HG03521 (cell line): ENCODE measurements around the gene CASP12.
"Not testable (repeated sequence)": the region's sequence is repeated elsewhere in the genome, so short reads cannot be mapped to it uniquely, and the experiment has no call there.

Experiments used
- ATAC-seq: cut with Tn5 transposase; IDR thresholded peaks from one replicate; pipeline ENCODE4 v1.9.1; 2021; ENCODE audit warnings: mild to moderate bottlenecking, moderate library complexity; ENCODE audit not compliant: unreplicated experiment

CASP12 gene

DNA sequence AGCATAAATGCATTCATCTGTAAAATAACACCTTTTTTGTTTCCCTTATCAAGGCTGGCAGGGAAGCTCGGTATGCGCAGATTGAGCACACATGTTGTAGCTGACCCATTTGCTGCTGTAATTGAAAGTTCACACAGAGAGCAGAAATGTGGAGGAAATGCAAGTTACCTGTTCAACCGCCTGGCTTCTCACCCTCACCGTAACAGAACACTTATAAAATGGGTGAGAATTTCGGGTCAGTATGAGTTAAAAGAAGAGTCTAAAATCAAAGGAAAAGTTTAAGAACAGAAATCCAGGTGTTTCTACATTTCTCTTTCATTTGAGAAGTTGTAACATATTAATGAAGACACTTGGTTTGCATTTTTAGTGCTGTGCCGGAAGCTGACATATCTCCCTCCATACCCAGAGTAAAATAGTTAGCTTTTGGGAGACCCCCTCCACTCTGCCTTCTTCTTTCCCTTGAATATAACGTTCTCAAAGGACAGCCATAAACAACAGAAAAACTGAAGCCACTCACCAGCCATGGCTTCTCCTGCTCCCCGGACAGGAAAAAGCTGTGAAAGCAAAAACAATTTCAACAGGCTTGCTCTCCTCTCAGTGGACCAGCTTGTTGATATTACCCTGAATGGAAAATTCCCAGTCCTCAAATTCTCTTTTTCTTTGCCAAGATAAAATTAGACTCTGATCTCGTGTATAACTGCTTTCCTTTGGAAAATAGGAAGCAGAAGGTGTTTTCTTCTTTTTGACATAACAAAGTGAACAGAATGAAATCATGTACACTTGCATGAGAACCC lies at the start of gene CASP12:
Gene CASP12 (minus strand): TSS at position 570 of the 794 bp plus-strand sequence.
- ATAC-seq: no peak

DNA sequence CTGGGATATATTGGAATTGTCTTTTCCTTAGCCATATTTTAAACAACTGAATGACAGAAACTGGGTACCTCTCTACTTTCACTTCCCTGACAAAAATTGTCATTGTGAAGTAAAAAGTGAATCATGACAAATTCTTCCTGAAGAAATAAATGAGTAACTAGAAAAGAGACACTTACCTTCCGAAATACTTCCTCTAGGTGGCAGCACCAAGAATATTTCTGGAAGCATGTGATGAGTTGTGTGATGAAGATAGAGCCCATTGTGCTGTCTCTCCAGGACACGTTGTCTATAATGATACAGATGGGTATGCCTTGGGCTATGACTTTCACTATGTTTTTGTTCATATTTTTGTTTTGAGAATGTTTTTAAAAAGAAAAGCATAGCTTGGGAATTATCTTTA lies 48.6 kb upstream of the CASP12 start:
- peak; percentile 98 for ATAC-seq

DNA sequence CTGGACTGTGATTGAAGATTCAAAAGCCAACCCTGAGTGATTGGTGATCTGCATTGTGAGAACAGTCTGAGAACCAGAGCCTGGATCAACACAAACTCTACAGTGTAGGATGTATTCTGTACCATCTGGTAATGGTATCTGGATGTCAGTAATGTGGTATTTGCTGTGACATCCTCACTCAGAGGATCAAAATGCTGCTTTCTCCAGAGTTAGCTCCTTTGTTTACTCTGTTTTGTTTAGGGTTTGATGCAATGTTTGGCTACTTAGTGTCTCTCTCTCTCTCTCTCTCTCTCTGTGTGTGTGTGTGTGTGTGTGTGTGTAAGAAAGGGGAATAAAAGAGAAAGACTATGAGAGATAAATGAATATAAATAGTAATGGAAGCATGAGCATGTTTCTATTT lies 45.8 kb upstream of the CASP12 start:
- no peak for ATAC-seq

DNA sequence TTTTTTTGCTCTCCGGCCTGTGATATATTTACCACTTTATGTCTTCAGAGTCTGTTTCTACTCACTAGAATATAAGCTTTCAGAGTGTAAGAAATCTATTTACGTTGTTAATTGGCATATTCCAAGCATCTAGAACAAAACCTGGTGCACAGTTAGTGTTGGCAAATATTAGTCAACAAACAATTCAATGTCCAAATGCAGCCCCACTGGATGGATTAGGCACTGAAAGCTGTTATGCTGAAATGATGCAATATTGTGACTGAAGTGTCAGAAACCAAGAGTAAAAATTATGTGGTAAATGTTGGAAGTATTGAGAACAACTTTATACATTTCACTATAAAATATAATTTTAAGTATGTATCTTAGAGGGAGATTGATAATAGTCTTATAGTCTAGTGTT lies 45.3 kb upstream of the CASP12 start:
- no peak for ATAC-seq

DNA sequence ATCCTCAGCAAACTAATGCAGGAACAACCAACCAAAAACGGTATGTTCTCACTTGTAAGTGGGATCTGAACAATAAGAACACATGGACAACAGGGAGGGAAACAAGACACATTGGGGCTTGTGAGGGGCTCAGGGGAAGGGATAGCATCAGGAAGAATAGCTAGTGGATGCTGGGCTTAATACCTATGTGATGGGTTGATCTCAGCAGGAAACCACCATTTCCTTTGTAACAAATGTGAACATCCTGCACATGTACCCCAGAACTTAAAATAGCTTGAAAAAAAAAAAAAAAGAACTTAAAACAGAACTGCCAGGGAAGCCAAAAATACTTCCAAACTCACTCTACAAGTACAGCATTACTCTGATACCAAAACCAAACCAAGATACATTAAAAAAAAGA lies 36.3 kb upstream of the CASP12 start:
- no peak for ATAC-seq

DNA sequence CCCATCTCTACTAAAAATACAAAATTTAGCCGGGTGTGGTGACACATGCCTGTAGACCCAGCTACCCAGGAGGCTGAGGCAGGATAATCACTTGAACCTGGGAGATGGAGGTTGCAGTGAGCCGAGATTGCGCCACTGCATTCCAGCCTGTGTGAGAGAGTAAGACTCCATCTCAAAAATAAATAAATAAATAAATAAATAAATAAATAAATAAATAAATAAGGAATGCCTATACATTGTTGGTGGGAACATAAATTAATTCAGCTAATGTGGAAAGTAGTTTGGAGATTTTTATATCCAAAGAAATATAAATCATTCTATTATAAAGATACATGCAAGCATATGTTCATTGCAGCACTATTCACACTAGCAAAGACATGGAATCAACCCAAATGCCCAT lies 35.8 kb upstream of the CASP12 start:
- ATAC-seq: not testable (repeated sequence)

DNA sequence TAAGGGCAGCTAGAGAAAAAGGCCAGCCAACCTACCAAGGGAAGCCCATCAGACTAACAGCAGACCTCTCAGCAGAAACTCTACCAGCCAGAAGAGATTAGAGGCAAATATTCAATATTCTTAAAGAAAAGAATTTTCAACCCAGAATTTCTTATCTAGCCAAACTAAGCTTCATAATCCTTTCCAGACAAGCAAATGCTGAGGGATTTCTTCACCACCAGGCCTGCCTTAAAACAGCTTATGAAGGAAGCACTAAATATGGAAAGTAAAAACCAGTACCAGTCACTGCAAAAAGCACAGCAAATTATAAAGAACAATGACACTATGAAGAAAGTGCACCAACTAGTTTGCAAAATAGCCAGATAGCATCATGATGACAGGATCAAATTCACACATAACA lies 30.6 kb upstream of the CASP12 start:
- no peak for ATAC-seq

DNA sequence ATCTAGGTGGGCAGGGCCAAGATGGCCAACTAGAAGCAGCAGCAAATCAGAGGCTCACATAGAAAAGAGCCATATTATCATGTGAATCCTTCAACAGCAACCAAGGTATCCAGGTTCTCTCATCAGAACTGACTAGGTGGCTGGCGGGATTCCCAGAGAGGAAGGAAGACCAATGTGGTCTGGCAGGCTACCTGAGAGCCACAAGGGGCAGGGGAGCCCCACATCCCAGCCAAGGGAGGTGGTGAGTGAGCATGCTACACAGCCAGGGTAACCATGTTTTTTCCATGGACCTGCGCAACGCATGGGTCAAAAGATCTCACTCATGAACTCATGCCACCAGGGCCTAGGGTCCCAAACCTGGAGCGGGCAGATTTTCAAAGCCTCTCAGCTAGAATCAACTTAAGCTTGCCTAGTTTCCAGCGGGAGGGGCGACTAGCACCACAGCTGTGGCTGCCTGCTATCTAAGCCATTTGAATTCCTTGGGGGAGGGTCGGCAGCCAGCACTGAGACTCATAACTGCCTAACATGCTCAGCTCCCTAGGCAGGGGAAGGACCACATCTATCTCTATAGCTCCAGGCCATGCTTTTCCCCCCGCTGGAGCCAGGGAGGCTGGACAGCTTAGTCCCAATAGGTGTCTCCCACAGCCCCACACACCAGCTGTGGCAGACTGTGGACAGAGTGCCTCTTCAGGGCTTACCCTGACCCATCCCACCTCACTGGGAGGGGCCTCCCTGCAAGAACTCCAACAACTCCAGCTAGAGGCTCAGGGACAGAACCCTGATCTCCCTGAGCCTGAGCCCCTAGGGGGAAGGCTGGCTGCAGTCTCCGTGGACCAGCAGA lies 28.7 kb upstream of the CASP12 start:
- ATAC-seq: no peak

DNA sequence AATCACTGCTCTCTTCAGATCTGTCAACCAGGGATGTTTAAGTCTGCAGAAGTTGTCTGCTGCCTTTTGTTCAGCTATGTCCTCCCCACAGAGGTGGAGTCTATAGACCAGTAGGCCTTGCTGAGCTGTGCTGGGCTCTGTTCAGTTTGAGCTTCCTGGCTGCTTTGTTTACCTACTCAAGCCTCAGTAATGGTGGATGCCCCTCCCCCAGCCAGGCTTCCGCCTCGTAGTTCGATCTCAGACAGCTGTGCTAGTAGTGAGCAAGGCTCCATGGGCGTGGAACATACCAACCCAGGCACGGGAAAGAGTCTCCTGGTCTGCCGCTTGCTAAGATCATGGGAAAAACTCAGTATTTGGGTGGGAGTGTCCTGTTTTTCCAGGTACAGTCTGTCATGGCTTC lies 27.6 kb upstream of the CASP12 start:
- ATAC-seq: no peak

DNA sequence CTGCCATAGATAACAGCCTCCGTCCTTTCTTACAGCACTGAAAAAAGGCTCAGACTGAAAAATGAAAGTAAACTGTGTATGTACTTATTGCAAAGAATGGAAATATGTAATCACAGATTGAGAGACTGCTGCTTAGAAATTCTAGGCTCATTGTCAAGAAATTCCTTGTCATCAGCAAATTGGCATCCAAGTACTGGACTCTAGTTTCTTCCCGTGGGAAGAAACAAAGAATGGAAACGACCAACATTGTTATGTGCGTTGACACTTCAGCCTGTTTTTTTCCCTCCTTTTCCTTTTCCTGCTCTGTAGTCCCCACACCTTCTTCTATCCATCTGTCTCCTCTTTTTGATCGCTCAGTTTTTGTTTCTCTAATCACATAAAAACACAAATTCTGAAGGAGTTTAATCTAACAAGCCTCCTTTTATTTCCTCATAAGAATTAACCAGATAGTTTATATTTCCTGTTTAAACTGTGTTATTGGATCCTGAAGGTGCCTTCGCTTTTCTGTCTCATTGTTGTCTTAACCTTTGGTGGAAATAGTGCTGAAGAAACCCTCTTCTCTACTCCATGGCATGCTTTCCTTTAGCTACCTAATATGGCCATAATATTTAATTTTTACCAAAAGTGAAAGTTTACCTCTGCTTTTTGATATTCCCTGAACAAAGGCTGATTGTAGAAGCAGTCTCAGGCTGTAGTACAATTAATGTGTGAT lies 20.0 kb upstream of the CASP12 start:
- ATAC-seq: no peak

DNA sequence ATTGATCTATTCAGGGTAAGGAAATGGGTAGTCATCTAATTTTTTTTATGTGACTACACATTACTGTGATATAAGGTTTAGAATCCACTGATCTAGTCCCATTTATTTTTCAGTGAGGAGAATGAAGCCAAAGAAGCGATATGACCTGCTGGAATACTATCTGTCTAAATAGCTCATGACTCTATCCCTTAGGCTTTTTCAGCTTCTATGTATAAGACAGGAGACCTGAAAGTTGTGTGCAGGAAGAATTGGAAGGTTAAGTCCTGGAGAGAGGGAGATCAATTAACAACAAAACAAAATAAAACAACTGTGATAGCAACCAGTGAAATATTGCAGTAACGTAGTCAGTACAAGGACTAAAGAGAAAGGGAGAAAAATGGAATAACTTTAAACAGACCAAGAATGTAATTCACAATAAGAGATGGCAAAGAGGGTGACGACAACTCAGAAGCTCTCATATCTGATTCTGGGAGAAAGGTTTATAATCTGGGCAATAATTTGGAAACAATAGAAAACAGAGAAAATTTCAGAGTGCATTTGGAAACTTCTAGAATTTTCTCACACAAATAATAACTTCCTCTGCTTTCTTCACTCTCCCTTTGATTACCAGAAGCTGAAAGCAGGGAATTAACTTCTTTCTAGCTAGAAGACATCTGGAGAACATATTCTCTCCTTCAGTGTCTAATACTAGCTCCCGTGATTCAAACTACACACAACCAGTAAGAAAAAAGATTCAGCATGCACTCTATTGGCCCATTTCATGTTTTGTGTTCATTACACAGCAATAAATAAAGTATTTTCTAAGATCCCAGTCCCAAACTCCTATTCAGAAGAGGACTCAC lies 19.2 kb upstream of the CASP12 start:
- no peak for ATAC-seq

DNA sequence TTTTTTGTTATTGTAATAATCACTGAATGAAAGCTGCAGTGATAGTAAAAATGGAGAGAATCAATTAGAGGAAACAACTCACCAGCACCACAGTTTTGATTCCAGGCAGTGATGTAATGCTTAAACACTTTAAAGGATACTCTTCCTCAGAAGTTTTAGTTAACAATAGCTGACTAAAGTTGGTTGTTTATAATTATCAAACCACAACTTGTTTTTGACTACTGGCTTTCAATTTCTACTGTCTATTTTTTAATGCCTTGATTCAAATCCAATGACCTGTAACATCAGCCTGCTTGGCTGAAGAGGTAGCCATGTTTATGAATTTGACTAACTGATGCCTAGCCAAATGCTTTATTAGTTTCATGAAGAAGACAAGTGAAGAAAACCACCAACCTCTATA lies 18.2 kb upstream of the CASP12 start:
- no peak for ATAC-seq

DNA sequence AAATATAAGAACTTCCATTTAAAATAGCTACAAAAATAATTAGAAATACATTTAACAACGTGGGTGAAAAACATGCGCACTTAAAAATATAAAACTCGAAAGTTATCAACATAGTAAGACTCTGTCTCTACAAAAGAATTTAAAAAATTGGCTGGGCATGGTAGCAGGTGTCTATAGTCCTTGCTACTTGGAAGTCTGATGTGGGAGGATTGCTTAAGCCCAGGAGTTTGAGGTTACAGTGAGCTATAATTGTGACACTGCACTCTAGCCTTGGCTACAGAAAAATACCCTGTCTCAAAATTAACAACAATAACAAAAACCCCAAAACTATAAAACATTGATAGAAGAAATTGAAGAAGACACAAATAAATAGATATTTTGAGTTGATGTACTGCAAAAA lies 13.8 kb upstream of the CASP12 start:
- no peak for ATAC-seq

DNA sequence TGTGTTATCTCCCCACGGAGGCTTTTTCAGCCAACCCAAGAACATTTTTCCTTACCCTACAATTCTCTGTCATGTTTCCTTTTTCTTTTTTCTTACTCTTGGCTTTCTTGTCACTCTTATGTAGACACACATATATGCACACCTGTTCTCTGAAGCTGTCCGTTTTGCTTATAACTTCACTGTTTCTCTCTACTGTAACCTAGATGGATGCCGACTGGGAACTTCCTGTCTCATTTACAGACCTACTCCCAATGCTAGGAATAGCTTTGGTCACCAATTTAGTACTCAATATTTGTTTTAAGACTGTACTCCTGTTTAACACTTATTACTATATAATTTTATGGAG lies 9.9 kb upstream of the CASP12 start:
- peak; percentile 17 for ATAC-seq

DNA sequence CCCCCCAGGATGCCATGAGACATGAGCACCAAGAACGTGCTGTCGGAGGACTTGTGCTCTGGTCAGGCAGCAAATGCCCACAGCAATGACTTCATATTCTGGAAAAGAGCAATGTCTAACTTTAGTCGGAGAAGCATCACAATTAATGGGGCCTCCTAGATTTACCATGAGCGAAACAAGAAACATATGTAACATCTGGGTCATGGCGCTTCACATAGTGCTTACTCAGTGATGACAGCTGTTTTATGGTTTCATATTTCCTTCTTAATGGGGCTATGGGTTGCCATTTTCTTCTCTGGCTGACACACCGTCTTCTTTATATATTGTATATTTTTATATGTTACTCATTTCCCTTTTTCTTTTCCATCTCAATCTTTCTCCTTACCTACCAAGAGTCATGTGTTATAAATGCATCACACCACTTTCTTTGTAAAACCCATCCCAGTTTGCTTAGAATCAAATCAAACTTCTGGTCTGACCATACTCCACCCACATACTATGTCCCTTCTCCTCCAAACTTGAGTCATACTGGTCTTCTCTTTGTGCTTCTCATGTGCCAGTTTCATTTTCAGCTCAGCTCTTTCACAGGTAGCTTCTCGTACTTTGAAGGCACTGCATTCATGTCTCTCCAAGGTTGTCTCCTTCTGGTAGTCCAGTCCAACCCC lies 9.4 kb upstream of the CASP12 start:
- ATAC-seq: peak; percentile 82

DNA sequence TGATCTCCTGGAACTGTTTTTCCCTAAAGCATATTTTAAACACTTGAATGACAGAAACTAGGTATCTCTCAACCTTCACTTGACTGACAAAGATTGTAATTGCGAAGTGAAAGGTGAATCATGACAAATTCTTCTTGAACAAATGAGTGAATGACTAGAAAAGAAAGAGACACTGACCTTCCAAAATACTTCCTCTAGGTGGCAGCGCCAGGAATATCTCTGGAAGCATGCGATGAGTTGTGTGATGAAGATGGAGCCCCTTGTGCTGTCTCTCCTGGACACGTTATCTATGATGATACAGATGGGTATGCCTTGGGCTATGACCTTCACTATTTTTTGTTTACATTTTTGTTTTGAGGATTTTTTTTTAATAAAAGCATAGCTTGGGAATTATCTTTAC lies 7.0 kb upstream of the CASP12 start:
- no peak for ATAC-seq

DNA sequence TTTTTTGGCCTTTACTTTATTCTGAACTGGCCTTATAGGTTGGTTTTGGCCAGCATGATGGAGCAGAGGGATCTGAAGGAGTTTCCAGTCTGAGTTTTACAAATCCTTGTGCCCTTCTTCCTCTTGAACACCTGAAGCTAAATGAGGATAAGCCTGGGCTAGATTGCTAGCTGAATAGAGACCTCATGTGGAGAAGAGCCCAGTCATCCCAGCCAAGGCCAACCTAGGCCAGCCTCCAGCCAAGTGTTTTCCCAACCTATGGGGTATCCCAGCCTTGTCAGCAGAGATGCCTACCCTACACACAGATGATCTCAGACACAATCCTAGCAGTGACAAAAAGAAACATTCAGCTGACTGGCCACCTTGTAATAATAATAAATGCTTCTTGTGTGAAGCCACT lies 966 bp upstream of the CASP12 start:
- no peak for ATAC-seq

DNA sequence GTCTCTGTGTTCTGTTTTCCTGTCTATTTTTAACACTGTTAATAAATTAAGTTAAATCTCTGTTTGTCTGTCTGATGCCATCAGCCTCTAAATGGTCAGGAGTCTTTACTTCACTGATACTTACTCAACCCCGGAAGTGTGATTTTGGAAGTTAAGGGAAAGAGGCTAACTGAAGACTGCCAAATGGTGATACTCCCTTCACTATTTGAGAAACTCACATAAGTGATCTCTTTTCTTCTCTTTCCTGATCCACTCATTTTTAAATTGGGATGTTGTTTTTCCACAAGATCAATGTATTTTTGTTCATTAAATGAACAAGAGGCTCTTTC lies 389 bp upstream of the CASP12 start:
- no peak for ATAC-seq

DNA sequence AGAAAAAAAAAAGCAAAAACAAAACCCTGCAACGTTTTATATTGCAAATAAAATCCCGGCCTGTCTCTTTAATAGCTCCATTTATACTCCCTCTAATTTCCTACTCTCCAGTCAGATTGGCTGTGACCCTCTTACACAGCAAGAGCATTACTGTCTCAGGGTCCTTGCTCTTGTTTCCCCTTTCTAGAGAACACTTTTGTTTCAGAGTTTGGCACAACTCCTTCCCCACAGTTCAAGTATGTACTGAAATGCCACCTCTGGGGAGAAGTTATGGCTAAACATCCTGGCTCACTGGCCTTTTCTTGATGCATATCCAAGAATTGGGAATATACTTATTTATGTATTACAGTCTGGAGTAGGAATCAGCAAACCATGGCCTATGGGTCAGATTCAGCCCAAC lies 2.6 kb downstream of the CASP12 start:
- ATAC-seq: no peak

DNA sequence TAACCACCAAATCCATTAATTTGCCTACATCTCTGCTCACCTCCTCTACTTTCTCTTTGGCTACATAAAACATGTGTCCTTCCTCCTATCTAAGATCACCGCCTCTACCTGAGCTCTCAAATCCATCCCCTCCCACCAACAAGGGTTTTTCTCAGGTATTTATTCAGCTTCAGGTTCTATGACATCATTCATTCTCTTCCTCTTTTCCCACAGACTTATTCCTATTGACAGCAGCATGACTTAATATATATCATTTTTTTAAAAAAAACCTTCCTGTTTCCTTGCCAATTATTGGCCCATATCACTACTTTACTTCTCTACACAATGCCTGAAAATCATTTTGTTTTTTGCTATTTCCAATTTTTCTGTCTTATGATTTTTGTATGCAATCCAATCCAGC lies 4.4 kb downstream of the CASP12 start:
- no peak for ATAC-seq
